A673 (cell line): ENCODE data around the gene DRD2.

ENCODE experiments used
- CTCF ChIP-seq: fragments of 300-800, 200-600 bp; sonication (generic); conservative IDR thresholded peaks from 2 replicates; pipeline ENCODE4 v1.5.1; 2017; ENCODE audit warnings: low read depth, mild to moderate bottlenecking, antibody characterized with exemption, low read length, moderate library complexity, mixed read lengths
- EZH2 ChIP-seq: fragments of 200-600 bp; sonication (generic); IDR thresholded peaks from 2 replicates; pipeline ENCODE4 v1.6.1; 2017; ENCODE audit warnings: borderline replicate concordance, low read depth, mild to moderate bottlenecking, mixed read lengths, antibody characterized with exemption, low read length; ENCODE audit not compliant: poor library complexity, severe bottlenecking

GRCh38 chr11:113407163-113407562 is 68.0 kb downstream of the DRD2 start:
- no peak for TF ChIP-seq EZH2
- TF ChIP-seq CTCF, result no peak
